ENCODE data around the gene XAB2.
"Not testable (repeated sequence)": the region's sequence is repeated elsewhere in the genome, so short reads cannot be mapped to it uniquely, and the experiment has no call there.

The XAB2 gene

GRCh38 chr19:7648265-7649014 is 19.1 kb upstream of the XAB2 start:
- DNase-seq (ENCODE audit: low spot score), result no peak

DNA sequence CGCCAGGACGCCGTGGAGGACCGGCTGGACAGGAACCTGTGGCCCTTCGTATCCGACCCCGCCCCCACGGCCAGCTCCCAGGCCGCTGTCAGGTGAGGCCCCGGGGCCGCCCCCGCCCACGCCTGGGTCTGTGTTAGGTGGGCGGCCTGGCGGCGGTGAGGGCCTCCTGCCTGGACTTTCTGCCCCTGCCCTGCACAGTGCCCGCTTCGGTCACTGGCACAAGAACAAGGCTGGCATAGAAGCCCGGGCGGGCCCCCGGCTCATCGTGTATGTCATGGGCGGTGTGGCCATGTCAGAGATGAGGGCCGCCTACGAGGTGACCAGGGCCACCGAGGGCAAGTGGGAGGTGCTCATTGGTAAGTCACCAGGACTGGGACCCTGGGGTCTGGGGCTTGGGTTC is 17.8 kb upstream of the XAB2 start:
- DNase-seq (ENCODE audit: low spot score), result no peak

DNA sequence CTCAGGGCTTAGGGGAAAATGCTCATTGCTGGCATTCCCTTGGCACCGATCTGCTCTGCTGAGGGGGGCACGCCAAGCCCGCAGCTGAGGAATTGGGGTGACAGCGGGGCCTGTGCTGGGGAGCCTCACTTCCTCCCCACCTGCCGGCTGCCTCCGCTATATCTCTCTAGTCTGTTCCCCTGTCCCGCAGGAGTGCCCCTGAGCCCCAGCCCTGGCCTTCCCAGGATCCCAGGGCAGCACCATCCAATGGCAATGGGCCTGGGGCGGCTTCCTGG is 17.0 kb upstream of the XAB2 start:
- no peak for DNase-seq (ENCODE audit: low spot score)

- DNase-seq (ENCODE audit: low spot score), result no peak
Observed at GRCh38 chr19:7645656-7646425, 16.5 kb upstream of the XAB2 start.

DNA sequence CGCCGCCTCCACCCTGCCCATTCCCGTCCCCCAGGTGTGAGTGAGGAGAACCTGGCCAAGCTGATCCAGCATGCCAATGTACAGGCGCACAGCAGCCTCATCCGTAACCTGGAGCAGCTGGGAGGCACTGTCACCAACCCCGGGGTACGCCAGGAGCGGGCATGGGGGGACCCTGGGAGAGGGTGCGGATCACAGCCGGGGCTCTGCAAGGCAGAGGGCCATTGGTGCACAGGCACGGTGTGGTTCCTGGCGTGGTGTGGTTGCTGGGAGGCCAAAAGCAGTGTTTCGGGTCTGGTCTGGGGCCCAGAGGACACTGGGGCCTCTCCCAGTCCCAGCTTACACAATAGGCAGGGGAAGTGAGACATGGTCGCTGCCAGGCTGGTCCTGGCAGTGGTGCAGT is 15.8 kb upstream of the XAB2 start:
- DNase-seq (ENCODE audit: low spot score), result no peak

DNA sequence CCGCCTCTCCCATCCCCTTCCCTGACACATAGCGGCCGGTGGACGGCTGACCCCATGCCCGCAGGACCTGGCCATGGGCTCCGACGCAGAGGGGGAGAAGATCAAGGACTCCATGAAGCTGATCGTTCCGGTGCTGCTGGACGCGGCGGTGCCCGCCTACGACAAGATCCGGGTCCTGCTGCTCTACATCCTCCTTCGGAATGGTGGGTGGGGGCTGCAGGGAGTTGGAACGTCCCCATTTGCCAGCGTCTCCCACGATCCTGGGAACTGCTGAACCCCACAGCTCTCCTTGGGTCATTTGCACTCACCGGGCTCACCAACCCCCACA is 15.2 kb upstream of the XAB2 start:
- DNase-seq (ENCODE audit: low spot score), result no peak

GRCh38 chr19:7643629-7644549 is 14.5 kb upstream of the XAB2 start:
- not testable (repeated sequence) for DNase-seq (ENCODE audit: low spot score)

- DNase-seq (ENCODE audit: low spot score), result no peak
Observed at GRCh38 chr19:7643031-7643415, 13.7 kb upstream of the XAB2 start.

GRCh38 chr19:7642295-7643030 is 13.1 kb upstream of the XAB2 start:
- no peak for DNase-seq (ENCODE audit: low spot score)

DNA sequence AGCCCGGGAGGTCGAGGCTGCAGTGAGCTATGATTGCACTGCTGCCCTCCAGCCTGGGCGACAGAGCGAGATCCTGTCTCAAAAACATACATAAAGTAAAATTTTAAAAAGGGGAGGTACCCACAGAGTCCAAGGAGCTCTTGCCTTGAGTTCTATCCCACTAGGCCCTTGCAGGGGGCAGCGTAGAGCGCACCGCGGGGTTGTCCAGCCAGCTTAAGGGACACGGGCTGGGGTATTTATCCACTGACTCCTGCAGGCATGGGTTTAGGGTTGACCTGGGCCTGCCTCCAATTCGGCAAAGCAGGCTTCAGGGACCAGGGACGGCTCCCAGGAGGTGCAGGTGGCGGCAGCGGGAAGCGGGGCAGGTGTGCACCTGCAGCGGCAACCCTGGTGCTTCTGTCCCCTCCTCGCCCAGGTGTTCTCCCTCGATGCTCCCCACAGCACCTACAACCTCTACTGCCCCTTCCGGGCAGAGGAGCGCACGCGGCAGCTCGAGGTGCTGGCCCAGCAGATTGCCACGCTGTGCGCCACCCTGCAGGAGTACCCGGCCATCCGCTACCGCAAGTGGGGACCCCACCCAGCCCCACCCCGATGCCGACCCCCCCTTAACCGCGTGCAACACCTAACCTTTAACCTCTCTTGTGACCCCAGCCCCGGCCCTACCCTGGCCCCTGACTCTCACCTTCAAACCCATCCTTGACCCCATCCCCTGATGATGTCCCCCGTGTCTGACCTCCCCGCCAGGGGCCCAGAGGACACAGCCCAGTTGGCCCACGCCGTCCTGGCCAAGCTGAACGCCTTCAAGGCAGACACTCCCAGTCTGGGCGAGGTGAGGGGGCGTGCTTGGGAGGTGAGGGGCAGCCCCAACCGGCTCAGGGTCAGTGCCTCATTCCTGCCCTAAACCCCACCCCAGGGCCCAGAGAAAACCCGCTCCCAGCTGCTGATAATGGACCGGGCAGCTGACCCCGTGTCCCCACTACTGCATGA is 12.2 kb upstream of the XAB2 start:
- no peak for DNase-seq (ENCODE audit: low spot score)

- no peak for DNase-seq (ENCODE audit: low spot score)
Observed at GRCh38 chr19:7640803-7641202, 11.5 kb upstream of the XAB2 start.

DNA sequence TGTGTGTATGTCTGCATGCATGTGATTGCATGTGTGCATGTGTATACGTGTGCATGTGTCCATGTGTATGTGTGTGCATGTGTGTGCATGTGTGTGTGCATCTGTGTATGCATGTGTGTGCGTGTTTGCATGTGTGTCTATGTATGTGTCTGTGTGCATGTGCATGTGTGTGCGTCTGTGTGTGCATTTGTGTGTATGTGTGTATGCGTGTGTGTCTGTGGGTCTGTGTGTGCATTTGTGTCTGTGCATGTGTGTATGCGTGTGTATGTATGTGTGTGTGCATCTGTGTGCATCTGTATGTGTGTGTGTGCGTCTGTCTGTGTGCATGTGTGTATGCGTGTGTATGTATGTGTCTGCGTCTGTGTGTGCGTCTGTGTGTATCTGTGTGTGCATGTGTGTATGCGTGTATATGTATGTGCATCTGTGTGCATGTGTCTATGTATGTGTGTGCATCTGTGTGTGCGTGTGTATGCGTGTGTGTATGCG is 10.6 kb upstream of the XAB2 start:
- DNase-seq (ENCODE audit: low spot score), result no peak

GRCh38 chr19:7638802-7639465 is 9.6 kb upstream of the XAB2 start:
- no peak for DNase-seq (ENCODE audit: low spot score)

GRCh38 chr19:7637374-7638256 is 8.3 kb upstream of the XAB2 start:
- DNase-seq (ENCODE audit: low spot score), result peak; percentile 10

DNA sequence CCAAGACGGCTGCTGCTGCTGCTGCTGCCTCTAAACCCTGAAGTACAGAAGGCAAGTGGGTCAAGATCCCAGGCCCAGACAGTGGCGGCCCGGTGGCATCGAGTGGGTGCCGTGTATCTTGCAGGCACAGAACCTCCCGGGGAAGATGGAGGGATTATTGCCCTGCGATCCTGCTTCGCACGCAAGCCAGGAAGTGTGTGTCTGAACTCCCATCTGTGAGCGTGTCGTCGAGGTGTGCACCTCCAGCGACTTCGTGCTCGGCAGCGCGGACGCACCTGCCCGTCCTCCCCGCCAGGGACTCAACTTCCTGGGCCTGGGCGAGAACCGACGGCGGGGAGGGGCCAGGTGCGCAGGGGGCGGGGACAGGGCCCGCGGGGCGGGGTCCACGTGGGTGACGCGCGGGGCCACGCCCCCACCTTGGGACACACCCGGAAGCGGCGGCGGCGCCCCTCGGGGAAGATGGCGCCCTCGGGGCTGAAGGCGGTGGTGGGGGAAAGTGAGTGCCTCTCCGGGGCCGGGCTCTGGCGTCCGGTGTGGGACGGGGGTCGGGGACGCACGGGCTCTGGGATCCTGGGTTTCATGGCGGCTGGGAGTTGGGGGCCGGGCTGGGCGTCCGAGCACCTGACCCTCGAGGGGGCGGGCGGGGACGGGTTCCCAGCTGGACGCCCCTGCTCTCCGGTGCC is 7.5 kb upstream of the XAB2 start, which contains the start of gene STXBP2:
STXBP2 (plus strand) TSS at position 420 of the 683 bp plus-strand sequence; CDS start at position 460, 40 bp downstream.
- DNase-seq (ENCODE audit: low spot score), result peak; percentile 94

- DNase-seq (ENCODE audit: low spot score), result no peak
Observed at GRCh38 chr19:7636317-7636690, 7.0 kb upstream of the XAB2 start.

DNA sequence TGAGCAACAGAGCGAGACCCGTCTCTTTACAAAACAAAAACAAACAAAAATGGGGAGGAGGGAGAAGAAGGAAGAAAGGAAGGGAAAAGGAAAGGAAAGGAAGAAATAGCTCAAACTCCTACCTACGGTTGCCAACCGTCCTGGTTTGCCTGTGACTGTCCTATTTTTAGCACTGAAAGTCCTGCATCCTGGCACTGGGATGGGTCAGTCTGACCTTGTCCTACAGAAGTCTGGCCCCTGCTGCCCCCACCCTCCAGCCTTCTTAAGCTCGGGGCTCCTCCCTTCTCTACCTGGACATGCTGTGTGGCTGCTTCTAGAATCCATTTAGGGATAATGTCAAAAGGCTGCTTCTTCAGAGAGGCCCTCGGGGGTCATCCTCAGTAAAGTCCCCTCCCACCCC is 6.3 kb upstream of the XAB2 start:
- no peak for DNase-seq (ENCODE audit: low spot score)

DNA sequence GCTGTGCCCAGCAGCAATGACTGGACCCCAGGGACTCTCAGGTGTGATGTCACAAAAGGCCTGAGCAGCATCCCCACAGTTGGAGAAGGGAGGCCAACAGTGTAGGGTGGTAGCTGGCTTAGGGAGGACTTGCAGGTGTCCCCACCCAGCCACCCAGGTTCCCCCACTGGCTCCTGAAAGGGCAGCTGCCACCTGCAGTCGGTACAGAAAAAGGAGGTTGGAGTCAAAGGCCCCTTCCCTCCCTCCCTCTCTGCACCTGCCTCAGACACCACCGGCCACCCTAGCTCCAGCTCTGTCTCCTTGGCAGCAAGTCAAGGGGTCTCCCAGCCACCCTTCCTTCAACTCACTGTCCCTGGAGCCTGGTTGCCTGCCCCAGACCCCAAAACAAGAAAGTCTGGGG is 4.4 kb upstream of the XAB2 start, which contains the start of gene PCP2:
PCP2 (minus strand) TSS at position 22 of the 400 bp plus-strand sequence. CDS start 262 bp downstream, outside the sequence.
- no peak for DNase-seq (ENCODE audit: low spot score)

All from CD4-positive, alpha-beta T cell treated with Interleukin-2 at 100 ng/mL for 4 hours (primary cell).